Measurements from ENCODE around the gene HDAC4. TPM values are rescaled to one million over a fixed set of nuclear protein-coding genes. Genes with fewer than 3 reads are reported as not detected.

The HDAC4 gene
- total RNA-seq, 1 experiment from 2014 or later: 61.5 TPM

- H3K9me2 ChIP-seq (ENCODE audit: insufficient read depth): no peaks in the 10 kb centered on the region
- no peak overlapping the region for H2AFZ ChIP-seq
- H3K36me3 ChIP-seq (ENCODE audit: low read depth): no peaks in the 10 kb centered on the region
- H3K9me3 ChIP-seq (ENCODE audit: insufficient read depth, low read depth): no peaks in the 10 kb centered on the region
- ChIA-PET POLR2A (ENCODE audit: unreplicated experiment) (no interaction called here), CTCF (no interaction called here)
- peaks cover 71% of the 10 kb centered on the region for H3K79me2 ChIP-seq (ENCODE audit: low read depth)
- no peaks in the 10 kb centered on the region for H3K27me3 ChIP-seq (ENCODE audit: insufficient read depth, low read depth)
- no TSS peak for BruUV-seq (replicated peaks)
- TF ChIP-seq CTCF (conservative IDR thresholded peaks at IDR 0.05) (no peak), EZH2 (IDR thresholded peaks at IDR 0.05; ENCODE audit: low read depth) (no peak)
- H3K4me1 ChIP-seq (replicated peaks; ENCODE audit: insufficient read depth): peaks cover 10% of the 10 kb centered on the region
- H3K4me3 ChIP-seq: no peak overlapping the region
- DNase-seq: no peak
- no peaks in the 10 kb centered on the region for H3F3A ChIP-seq (ENCODE audit: insufficient read depth, low read depth)
- no peak overlapping the region for H3K27ac ChIP-seq
- H4K20me1 ChIP-seq (ENCODE audit: insufficient read depth): peaks cover 50% of the 10 kb centered on the region
- H3K4me2 ChIP-seq: no peak overlapping the region
- intact Hi-C loops (cut with micrococcal nuclease; ENCODE audit: unreplicated experiment): loop anchor here (5.0 kb wide), 1 partner anchor 253 kb away; no protein-coding TSS in a partner anchor
Observed at GRCh38 chr2:239395524-239395923, 5.3 kb downstream of the HDAC4 start.

- H3K27ac ChIP-seq: no peak overlapping the region
- no peak overlapping the region for H2AFZ ChIP-seq
- H3K36me3 ChIP-seq (ENCODE audit: low read depth): no peaks in the 10 kb centered on the region
- no peaks in the 10 kb centered on the region for H3F3A ChIP-seq (ENCODE audit: insufficient read depth, low read depth)
- no peak overlapping the region for H3K4me3 ChIP-seq
- no peak for DNase-seq
- POLR2A ChIA-PET (ENCODE audit: unreplicated experiment): no interaction called here
- no peak overlapping the region for H3K4me2 ChIP-seq
- H3K79me2 ChIP-seq (ENCODE audit: low read depth): peaks cover 71% of the 10 kb centered on the region
- H3K27me3 ChIP-seq (ENCODE audit: insufficient read depth, low read depth): no peaks in the 10 kb centered on the region
- TF ChIP-seq EZH2 (IDR thresholded peaks at IDR 0.05; ENCODE audit: low read depth) (no peak), CTCF (conservative IDR thresholded peaks at IDR 0.05) (no peak)
- intact Hi-C loops (cut with micrococcal nuclease; ENCODE audit: unreplicated experiment): loop anchor here (5.0 kb wide), 1 partner anchor 253 kb away; no protein-coding TSS in a partner anchor
- H3K9me3 ChIP-seq (ENCODE audit: insufficient read depth, low read depth): no peaks in the 10 kb centered on the region
- no TSS peak for BruUV-seq (replicated peaks)
- peaks cover 53% of the 10 kb centered on the region for H4K20me1 ChIP-seq (ENCODE audit: insufficient read depth)
- H3K4me1 ChIP-seq (replicated peaks; ENCODE audit: insufficient read depth): peaks cover 10% of the 10 kb centered on the region
- CTCF ChIA-PET: no interaction called here
- no peaks in the 10 kb centered on the region for H3K9me2 ChIP-seq (ENCODE audit: insufficient read depth)
Observed at GRCh38 chr2:239394978-239395377, 5.8 kb downstream of the HDAC4 start.

DNA sequence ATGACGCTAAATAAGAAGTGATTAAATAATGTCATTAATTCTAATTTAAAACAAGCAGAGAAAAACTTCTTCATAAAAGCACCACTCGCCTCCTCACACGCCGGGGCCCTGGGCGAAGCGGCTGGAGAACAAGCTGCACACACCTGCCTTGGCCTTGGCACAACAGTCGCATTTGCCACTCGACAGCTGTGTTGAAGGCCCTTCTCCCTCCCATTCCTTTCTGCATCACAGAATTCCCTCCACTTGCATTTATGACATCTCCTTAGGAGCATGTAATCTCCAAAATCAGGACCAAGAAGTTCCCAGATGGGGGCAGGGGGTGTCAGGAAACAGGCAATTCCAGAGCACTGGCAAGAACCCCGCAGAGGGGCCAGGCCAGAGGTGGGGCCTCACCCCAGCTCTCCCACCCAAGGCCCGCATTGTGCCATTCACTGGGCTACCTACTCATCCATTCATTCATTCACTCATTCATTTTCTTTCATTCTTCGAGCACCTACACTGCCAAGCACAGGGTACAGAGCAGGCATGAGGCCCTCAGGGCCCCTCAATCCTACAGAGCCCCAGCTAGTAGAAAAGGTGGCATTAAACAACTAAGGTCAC, 6.4 kb downstream of the HDAC4 start:
- BruUV-seq (replicated peaks): no TSS peak
- no peaks in the 10 kb centered on the region for H3K9me3 ChIP-seq (ENCODE audit: insufficient read depth, low read depth)
- no peak overlapping the region for H3K4me3 ChIP-seq
- H3K4me1 ChIP-seq (replicated peaks; ENCODE audit: insufficient read depth): peaks cover 7% of the 10 kb centered on the region
- no peaks in the 10 kb centered on the region for H3F3A ChIP-seq (ENCODE audit: insufficient read depth, low read depth)
- DNase-seq: no peak
- H2AFZ ChIP-seq: no peak overlapping the region
- peaks cover 66% of the 10 kb centered on the region for H3K79me2 ChIP-seq (ENCODE audit: low read depth)
- ChIA-PET POLR2A (ENCODE audit: unreplicated experiment) (no interaction called here), CTCF (no interaction called here)
- H4K20me1 ChIP-seq (ENCODE audit: insufficient read depth): peaks cover 50% of the 10 kb centered on the region
- H3K27ac ChIP-seq: no peak overlapping the region
- no peaks in the 10 kb centered on the region for H3K9me2 ChIP-seq (ENCODE audit: insufficient read depth)
- no peak overlapping the region for H3K4me2 ChIP-seq
- no peaks in the 10 kb centered on the region for H3K36me3 ChIP-seq (ENCODE audit: low read depth)
- intact Hi-C loops (cut with micrococcal nuclease; ENCODE audit: unreplicated experiment): no loop called here
- TF ChIP-seq CTCF (conservative IDR thresholded peaks at IDR 0.05): no peak
- TF ChIP-seq EZH2 (IDR thresholded peaks at IDR 0.05; ENCODE audit: low read depth): no peak
- H3K27me3 ChIP-seq (ENCODE audit: insufficient read depth, low read depth): no peaks in the 10 kb centered on the region
